WTC11 (cell line): ENCODE results near the gene HOXB3. TPM values are rescaled to one million over a fixed set of nuclear protein-coding genes. Genes with fewer than 3 reads are reported as not detected.

ENCODE experiments used
- ATAC-seq: fragments of 200-7000 bp; cut with Tn5 transposase; 2 replicates; pipeline ENCODE4 v1.10.0; 2021; ENCODE audit warnings: mild to moderate bottlenecking, moderate library complexity
- CTCF ChIA-PET: fragments of 300-600 bp; sonication (Branson Sonifier 250); formaldehyde crosslinking; loops from one replicate; lab custom pipeline; 2021; ENCODE audit warnings: antibody characterized with exemption; lab: Charles Lee
- POLR2A ChIA-PET: fragments of 350-600 bp; sonication (Branson Sonifier 250); formaldehyde crosslinking; loops from one replicate; lab custom pipeline; 2021; ENCODE audit warnings: antibody characterized with exemption; lab: Charles Lee
- DNase-seq: peaks from one replicate; pipeline ENCODE4 v3.0.0; 2021; ENCODE audit warnings: low spot score
- H3K27ac Mint-ChIP-seq: 2 replicates; pipeline ENCODE4 v1.8.0; 2021; ENCODE audit warnings: mixed read lengths
- H3K27me3 Mint-ChIP-seq: 2 replicates; pipeline ENCODE4 v1.8.0; 2021; ENCODE audit warnings: low read depth, mild to moderate bottlenecking, moderate library complexity, mixed read lengths
- H3K36me3 Mint-ChIP-seq: 2 replicates; pipeline ENCODE4 v1.8.0; 2021; ENCODE audit warnings: mixed read lengths
- H3K4me1 Mint-ChIP-seq: 2 replicates; pipeline ENCODE4 v1.8.0; 2022; ENCODE audit warnings: mixed read lengths
- H3K4me3 Mint-ChIP-seq: 2 replicates; pipeline ENCODE4 v1.8.0; 2021; ENCODE audit warnings: mild to moderate bottlenecking, moderate library complexity, mixed read lengths
- H3K9me3 Mint-ChIP-seq: 2 replicates; pipeline ENCODE4 v1.8.0; 2021; ENCODE audit warnings: mixed read lengths
- ATF2 ChIP-seq: sonication (generic); formaldehyde crosslinking; IDR thresholded peaks from 2 replicates; pipeline ENCODE4 v1.8.1; 2022; ENCODE audit warnings: low read depth, missing genetic modification reagents, borderline replicate concordance
- ATF3 ChIP-seq: sonication (generic); formaldehyde crosslinking; conservative IDR thresholded peaks from 2 replicates; pipeline ENCODE4 v1.8.1; 2022; ENCODE audit warnings: mild to moderate bottlenecking, missing genetic modification reagents
- CTCF ChIP-seq: fragments of 200-600 bp; IDR thresholded peaks from 2 replicates; pipeline ENCODE4 v1.8.0; 2022; ENCODE audit warnings: antibody characterized with exemption
- FOXJ3 ChIP-seq: sonication (generic); formaldehyde crosslinking; IDR thresholded peaks from 2 replicates; pipeline ENCODE4 v1.9.0; 2021; ENCODE audit warnings: missing genetic modification reagents, mild to moderate bottlenecking, borderline replicate concordance
- GABPB1 ChIP-seq: sonication (generic); formaldehyde crosslinking; IDR thresholded peaks from 2 replicates; pipeline ENCODE4 v1.8.1; 2023; ENCODE audit warnings: mild to moderate bottlenecking, missing genetic modification reagents
- GRHL2 ChIP-seq: fragments of 250-450 bp; sonication (Bioruptor Pico); IDR thresholded peaks from 2 replicates; pipeline ENCODE4 v1.8.0; 2022; ENCODE audit warnings: mild to moderate bottlenecking, moderate library complexity; ENCODE audit not compliant: insufficient replicate concordance, severe bottlenecking
- HMGXB4 ChIP-seq: sonication (generic); formaldehyde crosslinking; IDR thresholded peaks from 2 replicates; pipeline ENCODE4 v1.8.1; 2023; ENCODE audit warnings: mild to moderate bottlenecking, moderate library complexity, missing genetic modification reagents
- JUN ChIP-seq: sonication (generic); formaldehyde crosslinking; IDR thresholded peaks from 2 replicates; pipeline ENCODE4 v1.8.0; 2023; ENCODE audit warnings: mild to moderate bottlenecking, missing genetic modification reagents
- MXD4 ChIP-seq: fragments of 250-450 bp; sonication (Bioruptor Pico); IDR thresholded peaks from 2 replicates; pipeline ENCODE4 v1.8.0; 2021; ENCODE audit warnings: mild to moderate bottlenecking, moderate library complexity, borderline replicate concordance
- NFE2L1 ChIP-seq: sonication (generic); formaldehyde crosslinking; IDR thresholded peaks from 2 replicates; pipeline ENCODE4 v1.8.1; 2023; ENCODE audit warnings: missing genetic modification reagents
- NFYB ChIP-seq: sonication (generic); formaldehyde crosslinking; conservative IDR thresholded peaks from 2 replicates; pipeline ENCODE4 v1.8.0; 2022; ENCODE audit warnings: low read depth, missing genetic modification reagents
- NR2C2 ChIP-seq: sonication (generic); formaldehyde crosslinking; IDR thresholded peaks from 2 replicates; pipeline ENCODE4 v1.8.0; 2022; ENCODE audit warnings: mild to moderate bottlenecking, missing genetic modification reagents
- NR3C1 ChIP-seq: sonication (generic); formaldehyde crosslinking; conservative IDR thresholded peaks from 2 replicates; pipeline ENCODE4 v1.8.1; 2023; ENCODE audit warnings: low read depth, mild to moderate bottlenecking, missing genetic modification reagents
- PRRX2 ChIP-seq: fragments of 250-450 bp; sonication (Bioruptor Pico); IDR thresholded peaks from 2 replicates; pipeline ENCODE4 v1.8.0; 2021; ENCODE audit warnings: mild to moderate bottlenecking
- SP1 ChIP-seq: sonication (generic); formaldehyde crosslinking; conservative IDR thresholded peaks from 2 replicates; pipeline ENCODE4 v1.8.1; 2022; ENCODE audit warnings: missing genetic modification reagents
- TEAD1 ChIP-seq: sonication (generic); formaldehyde crosslinking; IDR thresholded peaks from 2 replicates; pipeline ENCODE4 v1.8.0; 2022; ENCODE audit warnings: mild to moderate bottlenecking, missing genetic modification reagents
- TEAD4 ChIP-seq: sonication (generic); formaldehyde crosslinking; IDR thresholded peaks from 2 replicates; pipeline ENCODE4 v1.8.0; 2022; ENCODE audit warnings: mild to moderate bottlenecking, missing genetic modification reagents
- USF1 ChIP-seq: sonication (generic); formaldehyde crosslinking; IDR thresholded peaks from 2 replicates; pipeline ENCODE4 v1.8.0; 2022; ENCODE audit warnings: mild to moderate bottlenecking, missing genetic modification reagents
- ZNF121 ChIP-seq: sonication (generic); formaldehyde crosslinking; IDR thresholded peaks from 2 replicates; pipeline ENCODE4 v1.8.0; 2023; ENCODE audit warnings: missing genetic modification reagents
- ZNF263 ChIP-seq: sonication (generic); formaldehyde crosslinking; IDR thresholded peaks from 2 replicates; pipeline ENCODE4 v1.8.1; 2022; ENCODE audit warnings: low read depth, mild to moderate bottlenecking, moderate library complexity, missing genetic modification reagents
- ZNF396 ChIP-seq: fragments of 250-450 bp; sonication (Bioruptor Pico); IDR thresholded peaks from 2 replicates; pipeline ENCODE4 v1.8.0; 2021; ENCODE audit warnings: mild to moderate bottlenecking, moderate library complexity, borderline replicate concordance
- ZNF425 ChIP-seq: fragments of 250-450 bp; sonication (Bioruptor Pico); conservative IDR thresholded peaks from 2 replicates; pipeline ENCODE4 v1.9.0; 2021; ENCODE audit warnings: mild to moderate bottlenecking
- ZNF671 ChIP-seq: fragments of 250-450 bp; sonication (Bioruptor Pico); IDR thresholded peaks from 2 replicates; pipeline ENCODE4 v1.8.0; 2021; ENCODE audit warnings: mild to moderate bottlenecking
- ZSCAN18 ChIP-seq: fragments of 250-450 bp; sonication (Bioruptor Pico); IDR thresholded peaks from 2 replicates; pipeline ENCODE4 v2.1.2; 2022; ENCODE audit warnings: mild to moderate bottlenecking, moderate library complexity
- total RNA-seq: library from RNA; stranded (reverse); gene quantifications from 3 replicates; pipeline ENCODE4 v1.2.3, GENCODE V29; 2021

HOXB3 gene
- total RNA-seq, 1 experiment from 2014 or later, result 0.09 TPM

GRCh38 chr17:48637323-48638260 is 47.6 kb upstream of the HOXB3 start (continued):
- TF ChIP-seq MXD4 (CRISPR knock-in tag), result no peak
- TF ChIP-seq GRHL2 (CRISPR knock-in tag), result no peak
- no peak for TF ChIP-seq NR3C1 (CRISPR knock-in tag)
- TF ChIP-seq ZNF263 (CRISPR knock-in tag), result no peak

- peak; percentile 99 for DNase-seq
- peaks cover 100% of the 10 kb centered on the region; the same call in 1 of the 2 replicates for H3K27me3 Mint-ChIP-seq
- TF ChIP-seq ZSCAN18 (CRISPR knock-in tag) (no peak), ATF3 (CRISPR knock-in tag) (no peak), ZNF396 (CRISPR knock-in tag) (no peak), ZNF121 (CRISPR knock-in tag) (no peak), NFYB (no peak), GRHL2 (CRISPR knock-in tag) (no peak), GABPB1 (CRISPR knock-in tag) (peak; percentile 26; the same call in 1 of the 2 replicates), PRRX2 (CRISPR knock-in tag) (no peak), ATF2 (CRISPR knock-in tag) (no peak), HMGXB4 (CRISPR knock-in tag) (peak; percentile 64; the same call in 1 of the 2 replicates), USF1 (CRISPR knock-in tag) (no peak), TEAD4 (CRISPR knock-in tag) (no peak), SP1 (0 out of 2 replicates have a peak, but pooled peaks have one; percentile 44), ZNF671 (CRISPR knock-in tag) (no peak), ZNF263 (CRISPR knock-in tag) (no peak), JUN (CRISPR knock-in tag) (no peak), CTCF (peak; percentile 62), NFE2L1 (CRISPR knock-in tag) (no peak), ZNF425 (CRISPR knock-in tag) (no peak), FOXJ3 (CRISPR knock-in tag) (no peak), TEAD1 (CRISPR knock-in tag) (no peak), NR2C2 (CRISPR knock-in tag) (no peak)
Observed at GRCh38 chr17:48636177-48637018, 46.4 kb upstream of the HOXB3 start.

More at GRCh38 chr17:48636177-48637018, 46.4 kb upstream of the HOXB3 start:
- H3K36me3 Mint-ChIP-seq, result no peaks in the 10 kb centered on the region
- ChIA-PET POLR2A (interaction anchor here (0.6 kb wide), 2 partner anchors 8 to 588 kb away, joined by 3 read pairs; partner anchors contain the start of gene NFE2L1), CTCF (interaction anchor here (0.6 to 2.4 kb wide), 110 partner anchors 8 to 1773 kb away, joined by 3 to 54 read pairs (median 5); partner anchors contain the start of genes ATP5MC1, HOXB13, HOXB3 and HOXB4)
- no peak overlapping the region for H3K27ac Mint-ChIP-seq
- peak overlapping the region; percentile 45 for H3K4me3 Mint-ChIP-seq
- H3K4me1 Mint-ChIP-seq, result peaks cover 18% of the 10 kb centered on the region
- ATAC-seq, result peak; percentile 89
- no peaks in the 10 kb centered on the region for H3K9me3 Mint-ChIP-seq
